AG08395 (cell line): Measurements from ENCODE around the gene LIN7A.
"Not testable (repeated sequence)": the region's sequence is repeated elsewhere in the genome, so short reads cannot be mapped to it uniquely, and the experiment has no call there.

Experiments used
- DNase-seq: peaks from one replicate; pipeline ENCODE4 v3.0.0; 2012; ENCODE audit warnings: mixed read lengths, low spot score

The LIN7A gene

DNA sequence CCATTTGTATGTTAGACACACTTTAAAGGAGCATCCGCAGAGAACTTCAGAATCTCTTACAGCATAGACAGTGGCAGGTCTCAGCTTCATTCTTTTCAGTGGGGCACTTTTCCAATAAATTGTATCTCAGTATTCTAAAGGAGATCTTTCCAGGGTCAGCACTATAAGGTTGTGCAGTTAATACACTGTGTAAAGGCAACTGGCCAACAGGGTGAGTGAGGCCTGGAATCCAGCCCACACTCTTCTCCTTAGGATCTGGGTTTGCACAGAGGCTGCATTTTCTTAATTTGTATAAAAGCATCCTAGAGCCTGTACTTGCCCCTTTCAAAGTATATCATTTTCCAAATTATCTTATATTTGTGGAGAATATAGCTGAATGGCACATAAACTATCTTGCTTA lies 126.9 kb downstream of the LIN7A start:
- no peak for DNase-seq

DNA sequence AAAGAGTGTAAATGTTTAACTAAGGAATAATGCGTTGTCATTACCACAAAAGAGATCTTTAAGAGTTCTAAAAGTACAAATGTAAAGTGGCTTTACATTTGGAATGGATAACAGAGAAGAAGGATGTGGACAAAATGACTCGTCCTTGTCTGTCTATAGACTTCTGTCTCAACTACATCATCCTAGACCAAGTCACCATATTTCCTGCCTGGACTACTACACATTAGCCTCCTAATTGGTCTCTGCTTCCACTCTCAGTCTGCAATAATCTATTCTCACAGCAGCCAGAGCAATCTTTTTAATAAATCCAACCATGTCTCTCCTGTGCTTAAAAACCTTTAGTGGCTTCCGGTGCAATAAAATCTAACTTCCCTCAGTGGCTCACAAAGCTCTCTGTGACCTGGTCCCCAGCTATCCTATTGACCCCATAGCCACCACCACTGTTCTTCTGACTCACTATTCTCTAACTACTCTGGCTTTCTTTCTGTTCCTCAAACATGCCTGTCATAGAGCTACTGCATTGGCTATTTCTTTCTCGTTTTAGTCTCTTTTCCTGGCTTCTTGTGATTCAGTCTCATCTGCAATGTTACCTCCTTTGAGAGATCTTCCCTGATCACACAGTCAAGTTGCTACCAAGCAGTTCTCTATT lies 130.0 kb downstream of the LIN7A start:
- DNase-seq: no peak

DNA sequence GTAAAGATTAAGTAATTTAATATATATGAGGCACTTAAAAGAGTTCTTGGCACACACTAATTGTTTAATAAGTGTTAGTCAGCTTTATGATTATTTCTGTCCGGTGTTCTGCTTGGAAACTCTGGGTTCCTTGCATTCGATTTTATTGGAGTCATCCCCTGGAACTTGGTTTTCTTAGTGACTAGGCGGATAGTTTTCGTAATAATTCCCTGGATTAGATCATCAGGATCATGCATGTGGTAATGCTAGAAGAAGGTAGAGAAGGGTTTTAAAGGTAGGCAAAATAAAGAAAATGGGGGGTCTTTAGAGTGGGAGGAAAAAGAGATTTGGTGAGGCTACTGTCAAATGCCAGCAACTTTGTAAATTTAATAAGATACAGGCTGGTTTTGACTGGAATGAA lies 132.6 kb downstream of the LIN7A start:
- no peak for DNase-seq

DNA sequence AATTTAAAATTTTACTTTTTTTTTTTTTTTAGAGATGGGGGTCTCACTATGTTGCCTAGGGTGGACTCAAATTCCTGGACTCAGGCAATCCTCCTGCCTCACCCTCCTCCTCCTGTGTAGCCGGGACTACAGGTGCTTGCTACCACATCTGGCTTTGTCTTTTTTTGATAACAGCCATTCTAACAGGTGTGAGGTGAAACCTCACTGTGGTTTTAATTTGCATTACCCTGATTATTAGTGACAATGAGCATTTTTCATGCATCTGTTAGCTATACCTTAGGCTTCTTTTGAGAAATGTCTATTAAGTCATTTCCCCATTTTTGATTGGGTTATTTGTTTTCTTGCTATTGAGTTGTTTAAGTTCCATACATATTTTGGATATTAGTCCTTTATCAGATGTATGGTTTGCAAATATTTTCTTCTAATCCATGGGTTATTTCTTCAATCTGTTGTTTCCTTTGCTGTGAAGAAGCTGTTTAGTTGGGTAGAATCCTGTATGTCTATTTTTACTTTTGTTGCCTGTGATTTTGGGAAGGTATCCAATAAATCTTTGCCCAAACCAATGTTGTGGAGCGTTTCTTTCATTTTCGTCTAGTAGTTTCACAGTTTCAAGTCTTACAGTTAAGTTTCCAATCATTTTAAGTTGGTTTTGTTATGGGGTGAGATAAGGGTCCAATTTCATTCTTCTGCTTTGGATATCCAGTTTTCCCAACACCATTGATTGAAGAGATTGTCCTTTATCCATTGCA lies 134.9 kb downstream of the LIN7A start:
- no peak for DNase-seq

DNA sequence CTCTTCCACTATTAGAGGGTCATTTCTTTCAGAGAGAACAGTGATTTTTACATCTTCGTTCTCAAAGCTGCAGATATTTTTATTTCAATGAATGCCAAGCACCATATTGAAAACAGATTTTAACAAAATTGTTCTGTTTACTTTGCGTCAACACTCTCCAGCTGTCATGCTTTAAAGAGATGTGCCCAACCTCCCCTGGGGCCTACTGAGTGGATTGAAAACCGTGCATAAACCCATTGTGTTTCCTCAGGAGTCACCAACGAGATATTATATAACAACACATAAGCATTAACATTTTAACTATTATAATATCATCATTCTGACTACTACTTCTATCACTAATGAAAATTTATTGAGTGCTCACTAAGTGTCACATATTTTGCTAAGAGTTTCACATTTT lies 139.5 kb downstream of the LIN7A start:
- DNase-seq: no peak

DNA sequence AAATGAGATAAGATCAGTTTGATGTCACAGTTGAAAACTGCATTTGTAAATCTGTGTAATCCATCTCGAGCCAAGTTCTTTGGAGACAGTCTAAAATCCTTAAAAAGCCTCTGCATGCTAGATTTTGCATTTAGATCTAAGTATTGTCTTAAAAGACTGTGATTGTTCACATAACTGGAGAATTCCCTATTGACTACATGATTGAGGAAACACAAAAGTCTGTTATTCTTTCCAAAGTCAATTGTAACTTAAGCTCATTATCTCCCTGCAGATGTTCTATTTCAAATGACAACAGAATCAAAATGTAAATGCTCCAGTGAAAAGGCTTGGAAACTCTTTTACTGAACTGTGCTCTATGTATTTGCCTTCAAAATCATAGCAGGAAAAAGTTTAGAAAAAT lies 143.2 kb downstream of the LIN7A start:
- DNase-seq: no peak

DNA sequence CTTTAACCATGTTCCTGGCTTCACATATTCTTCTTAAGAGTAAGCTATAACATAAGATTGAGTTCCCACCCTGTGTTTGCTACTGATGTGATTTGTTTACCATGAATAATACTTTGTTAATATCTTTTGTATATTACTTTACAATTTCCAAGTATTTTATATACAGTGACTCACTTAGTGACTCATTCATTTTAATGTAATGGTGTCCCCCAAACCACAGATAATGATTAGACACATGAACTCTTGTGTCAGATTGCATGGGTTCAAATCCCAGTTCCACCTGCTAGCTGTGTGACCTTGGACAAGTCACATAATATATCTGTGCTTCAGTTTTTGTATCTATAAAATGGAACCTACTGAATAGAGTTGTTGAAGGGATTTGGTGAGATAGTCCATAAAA lies 144.9 kb downstream of the LIN7A start:
- DNase-seq: no peak

DNA sequence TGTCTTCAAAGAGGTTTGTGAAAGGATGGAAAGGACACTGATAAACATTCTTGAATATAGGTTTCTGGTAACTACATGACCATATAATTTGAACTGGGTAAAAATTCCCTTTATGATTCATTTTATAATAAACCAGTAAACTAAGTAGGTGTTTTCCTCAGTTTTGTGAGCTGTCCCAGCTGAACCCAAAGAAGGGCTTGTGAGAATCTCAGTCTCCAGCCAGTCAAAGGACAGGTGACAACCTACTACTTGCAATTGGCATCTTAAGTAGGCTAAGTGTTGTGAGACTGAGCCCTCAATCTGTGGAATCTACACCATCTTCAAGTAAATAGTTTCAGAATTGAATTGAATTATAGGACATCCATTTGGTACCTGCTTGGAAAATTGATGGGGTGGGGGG lies 145.9 kb downstream of the LIN7A start:
- DNase-seq: no peak

DNA sequence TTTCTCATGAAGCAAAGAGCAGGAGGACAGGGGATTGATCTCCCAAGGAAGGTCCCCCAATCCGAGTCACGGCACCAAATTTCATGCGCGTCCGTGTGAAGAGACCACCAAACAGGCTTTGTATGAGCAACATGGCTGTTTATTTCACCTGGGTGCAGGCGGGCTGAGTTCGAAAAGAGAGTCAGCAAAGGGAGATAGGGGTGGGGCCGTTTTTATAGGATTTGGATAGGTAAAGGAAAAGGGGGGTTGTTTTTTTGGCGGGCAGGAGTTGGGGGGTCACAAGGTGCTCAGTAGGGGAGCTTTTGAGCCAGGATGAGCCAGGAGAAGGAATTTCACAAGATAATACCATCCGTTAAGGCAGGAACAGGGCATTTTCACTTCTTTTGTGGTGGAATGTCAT lies 149.3 kb downstream of the LIN7A start:
- not testable (repeated sequence) for DNase-seq

DNA sequence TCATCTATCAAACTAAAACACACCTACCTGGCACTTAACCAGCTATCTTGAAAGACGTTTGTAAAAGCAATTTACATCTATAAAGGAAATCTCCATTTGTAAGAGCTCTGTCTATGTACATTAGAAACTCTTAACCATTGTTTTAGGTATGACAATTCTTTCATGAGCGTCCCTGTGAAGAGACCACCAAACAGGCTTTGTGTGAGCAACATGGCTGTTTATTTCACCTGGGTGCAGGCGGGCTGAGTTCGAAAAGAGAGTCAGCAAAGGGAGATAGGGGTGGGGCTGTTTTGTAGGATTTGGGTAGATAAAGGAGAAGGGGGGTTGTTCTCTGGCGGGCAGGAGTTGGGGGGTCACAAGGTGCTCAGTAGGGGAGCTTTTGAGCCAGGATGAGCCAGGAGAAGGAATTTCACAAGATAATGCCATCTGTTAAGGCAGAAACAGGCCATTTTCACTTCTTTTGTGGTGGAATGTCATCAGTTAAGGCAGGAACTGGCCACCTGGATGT lies 154.7 kb downstream of the LIN7A start:
- not testable (repeated sequence) for DNase-seq

DNA sequence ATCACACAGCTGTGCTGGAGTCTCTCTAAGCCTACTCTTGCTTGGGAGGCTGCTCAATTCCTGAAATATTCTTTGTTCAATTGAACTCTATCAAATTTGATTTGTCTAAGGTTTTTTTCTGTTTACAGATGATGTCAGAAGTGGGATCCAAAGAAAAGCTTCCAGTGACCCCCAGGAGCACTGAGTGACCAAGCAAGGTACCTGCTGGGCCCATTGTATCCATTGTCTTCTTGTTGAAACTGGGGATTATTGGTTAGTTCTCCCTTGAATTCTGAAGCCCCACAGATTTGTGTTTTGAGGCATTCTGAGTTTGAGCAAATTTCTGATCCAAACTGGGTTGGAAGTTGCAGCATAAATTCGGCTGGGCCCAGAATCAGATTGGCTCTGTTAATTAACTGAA lies 156.4 kb downstream of the LIN7A start:
- no peak for DNase-seq

DNA sequence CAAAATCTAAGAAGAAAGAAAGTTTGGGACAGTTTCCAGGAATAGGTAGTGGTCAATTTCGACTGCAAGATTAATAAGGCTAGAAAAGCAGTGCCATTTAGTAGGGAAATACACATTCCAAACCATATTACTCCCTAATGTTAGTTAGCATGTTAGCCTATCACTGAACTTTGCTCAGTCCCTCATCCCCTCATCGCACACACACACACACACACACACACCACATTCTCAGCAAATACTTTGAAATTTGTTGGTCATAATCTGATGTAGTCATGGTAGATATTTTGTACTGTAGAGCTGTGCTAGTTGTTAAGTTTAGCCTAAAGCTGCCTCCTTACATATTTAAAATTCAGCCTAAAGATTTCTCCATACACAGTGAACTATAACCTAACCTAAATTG lies 157.0 kb downstream of the LIN7A start:
- no peak for DNase-seq

DNA sequence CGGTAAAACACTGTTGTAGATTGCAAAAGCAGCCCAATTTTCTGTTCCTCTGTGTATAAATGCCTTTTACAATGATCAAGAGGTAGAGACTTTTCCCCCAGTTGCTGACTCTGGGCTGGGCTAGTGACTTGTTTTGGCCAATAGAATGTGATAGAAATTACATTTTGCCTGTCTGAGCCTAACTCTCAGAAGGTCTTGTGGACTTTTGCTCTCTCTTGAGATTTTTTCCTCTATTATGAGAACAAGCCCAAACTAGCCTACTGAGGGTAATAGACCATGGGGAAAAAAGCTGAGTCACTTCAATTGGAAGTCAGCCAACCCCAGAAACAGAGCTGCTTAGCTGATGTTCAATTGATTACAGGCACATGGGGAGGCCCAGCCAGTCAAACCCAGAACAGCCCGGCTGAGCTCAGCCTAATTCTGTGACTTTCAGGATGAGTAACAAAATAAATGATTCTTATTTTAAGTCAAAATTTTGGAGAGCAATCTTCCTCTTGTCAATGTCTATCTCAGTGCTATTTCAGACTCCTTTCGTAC lies 159.7 kb downstream of the LIN7A start:
- DNase-seq: peak; percentile 79

DNA sequence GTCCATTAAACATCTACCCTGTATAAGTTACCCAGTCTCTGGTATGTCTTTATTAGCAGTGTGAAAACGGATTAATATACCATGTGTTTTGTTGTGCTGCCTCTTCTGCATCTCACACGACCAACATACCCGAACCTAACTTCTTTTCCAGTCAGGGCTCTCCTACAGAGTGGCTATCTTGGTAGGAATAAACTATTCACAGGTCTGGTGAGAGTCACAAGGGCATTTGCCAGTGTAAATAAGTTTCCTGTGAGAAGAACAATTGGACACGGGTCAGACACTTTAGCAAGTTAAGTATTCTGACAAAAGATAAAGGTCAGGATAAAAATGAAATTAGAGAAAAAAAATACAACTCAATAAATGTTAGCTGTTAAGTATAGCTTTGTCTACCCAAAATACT lies 160.1 kb downstream of the LIN7A start:
- DNase-seq: no peak

DNA sequence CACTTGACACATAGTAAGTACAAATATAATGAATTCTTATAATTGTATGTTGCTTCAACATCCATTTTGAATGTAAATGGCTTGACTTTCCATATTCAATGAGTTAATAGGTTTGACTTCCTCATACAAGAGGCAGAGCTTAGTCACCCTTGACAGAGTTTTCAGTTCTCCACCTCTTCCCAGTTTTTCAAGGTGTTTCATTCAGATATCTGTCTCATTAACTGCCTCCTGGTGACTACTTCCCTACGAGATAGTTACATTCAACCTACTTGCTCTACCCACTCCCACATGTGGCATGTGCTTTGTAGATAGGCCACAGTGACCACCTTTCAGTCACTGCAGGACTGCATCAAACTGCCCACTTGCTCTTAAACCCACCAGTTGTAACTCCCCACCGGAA lies 161.0 kb downstream of the LIN7A start:
- no peak for DNase-seq

DNA sequence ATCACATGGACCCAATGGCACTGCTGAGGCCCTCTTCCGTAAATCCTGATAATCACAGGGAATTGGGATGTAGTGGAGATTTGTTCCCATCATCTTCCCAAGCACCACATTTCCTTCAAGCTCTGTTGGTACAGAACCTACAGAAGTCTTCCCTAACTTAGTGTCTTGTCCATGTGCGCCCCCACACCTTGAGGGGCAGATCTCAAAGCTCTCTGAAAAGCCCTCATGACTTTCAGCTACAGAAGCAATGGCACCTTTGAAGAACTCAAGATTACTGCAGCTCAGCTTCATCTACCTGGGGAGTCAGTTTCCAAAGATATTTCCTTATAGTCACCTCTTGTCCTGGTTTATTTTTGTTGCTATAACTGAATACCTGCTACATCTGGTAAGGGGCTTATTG lies 166.8 kb downstream of the LIN7A start:
- DNase-seq: no peak

DNA sequence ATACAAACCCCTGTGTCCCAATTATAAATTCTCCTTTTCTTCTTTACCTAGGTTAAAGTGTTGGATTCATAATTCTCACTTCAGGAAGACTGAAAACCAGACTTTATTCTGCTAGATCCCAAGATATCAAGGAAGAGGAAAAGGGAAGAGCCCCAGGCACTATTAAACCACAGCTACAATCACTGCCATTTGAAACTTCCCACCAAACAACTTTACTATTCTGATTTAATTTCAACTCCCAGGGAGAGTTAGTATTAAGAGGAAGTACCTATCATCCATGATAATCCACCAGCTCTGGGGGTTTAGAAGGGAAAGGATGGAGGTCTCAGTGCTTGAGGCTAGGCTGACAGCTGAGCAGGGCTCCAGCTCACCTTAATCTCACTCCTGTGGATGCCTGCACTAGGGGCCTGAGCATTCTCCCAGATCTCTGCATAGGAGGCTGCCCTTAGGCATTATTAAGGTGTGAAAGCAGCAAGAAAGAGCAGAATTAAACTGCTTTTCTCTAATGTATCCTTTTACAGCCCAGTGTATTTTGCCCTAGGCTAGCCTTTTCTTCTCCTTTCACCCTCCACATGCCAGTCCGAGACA lies 168.1 kb downstream of the LIN7A start:
- DNase-seq: no peak

DNA sequence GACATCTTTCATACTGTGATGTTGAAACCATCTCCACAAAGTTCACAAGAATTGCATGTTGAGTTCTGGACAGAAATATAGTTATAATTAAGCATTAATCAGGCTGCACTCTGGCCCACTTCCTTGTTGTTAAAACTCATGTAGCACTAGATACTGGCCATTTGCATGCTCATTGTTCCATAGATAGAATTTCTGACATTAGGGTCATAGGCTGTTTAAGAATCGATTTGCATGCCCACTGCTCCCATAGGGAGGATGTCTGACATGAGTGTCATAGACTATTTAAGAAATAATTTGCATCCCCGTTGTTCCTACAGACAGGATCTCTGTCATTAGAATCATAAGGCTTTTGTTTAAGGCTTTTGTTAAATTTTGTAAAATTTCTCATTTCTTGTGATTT lies 170.8 kb downstream of the LIN7A start:
- no peak for DNase-seq

DNA sequence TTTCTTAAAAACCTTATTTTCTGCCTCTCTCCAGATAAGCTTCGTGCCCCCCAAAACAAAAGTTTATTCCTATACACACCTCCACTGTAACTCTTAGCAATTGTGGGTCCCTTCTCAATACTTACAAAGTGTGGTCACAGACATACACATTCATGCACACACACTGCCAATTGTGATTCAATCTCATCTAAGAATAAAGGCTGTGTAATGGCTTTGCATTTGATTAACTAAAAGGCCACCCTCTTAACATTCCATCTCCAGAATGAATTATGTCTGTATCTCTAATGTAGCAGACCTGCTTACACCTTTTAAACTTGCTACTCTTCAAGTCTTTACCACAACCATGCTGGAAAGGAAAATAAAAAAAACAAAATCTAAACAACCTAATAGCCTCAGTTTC lies 171.5 kb downstream of the LIN7A start:
- DNase-seq: no peak

DNA sequence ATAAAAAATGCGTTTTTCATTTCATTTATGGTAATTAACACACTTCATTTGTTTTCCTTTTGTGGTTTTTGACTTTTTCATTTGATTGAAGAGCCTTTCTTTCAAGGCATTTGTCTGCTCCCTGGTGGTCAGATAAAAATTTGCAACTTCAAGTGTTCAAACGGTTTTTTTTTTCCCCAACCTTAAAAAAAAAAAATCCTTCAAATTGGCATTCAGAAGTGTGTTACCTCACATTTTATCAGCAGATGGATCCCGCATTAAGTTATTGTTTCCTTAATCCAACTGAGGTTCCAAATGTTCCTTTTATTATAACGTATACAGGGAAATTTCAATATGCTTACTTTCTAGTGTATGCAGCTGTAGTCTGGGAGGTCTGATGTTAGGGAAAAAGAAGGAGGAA lies 173.9 kb downstream of the LIN7A start:
- peak; percentile 28 for DNase-seq

DNA sequence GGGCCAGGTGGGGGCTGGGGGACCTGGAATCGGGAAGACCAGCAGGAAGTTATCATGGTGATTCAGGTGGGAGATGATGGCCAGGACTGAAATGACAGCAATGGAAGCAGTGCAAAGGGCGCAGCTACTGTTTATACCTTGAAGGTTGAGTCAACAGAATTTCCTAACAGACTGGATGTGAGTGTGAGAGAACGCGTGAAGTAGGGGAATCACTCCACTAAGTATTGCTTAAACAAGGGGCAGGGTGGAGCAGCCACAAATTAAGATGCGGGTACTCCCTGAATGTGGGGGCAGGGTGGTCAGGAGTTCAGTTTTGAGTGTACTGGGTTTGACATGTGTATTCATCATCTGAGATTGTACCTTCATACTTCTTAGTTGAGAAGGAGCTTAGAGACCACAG lies 175.9 kb downstream of the LIN7A start:
- DNase-seq: no peak

DNA sequence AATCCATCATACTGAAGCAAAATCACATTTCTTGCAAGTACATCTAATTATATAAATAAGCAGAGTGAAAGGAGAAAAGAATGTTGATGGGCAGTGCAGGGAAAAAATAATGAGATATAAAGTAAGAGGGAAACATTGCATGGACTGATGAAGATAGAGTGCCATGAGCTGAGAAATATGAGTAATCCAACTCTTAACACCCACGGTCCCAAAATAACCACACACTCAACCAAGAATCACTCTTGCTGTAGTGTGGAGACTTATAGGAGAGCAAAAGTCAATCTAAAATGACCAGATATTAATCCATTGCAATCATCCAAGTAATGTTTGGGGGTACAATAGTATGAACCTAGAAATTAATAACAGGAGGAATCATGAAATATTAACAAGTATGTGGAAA lies 180.9 kb downstream of the LIN7A start:
- no peak for DNase-seq

DNA sequence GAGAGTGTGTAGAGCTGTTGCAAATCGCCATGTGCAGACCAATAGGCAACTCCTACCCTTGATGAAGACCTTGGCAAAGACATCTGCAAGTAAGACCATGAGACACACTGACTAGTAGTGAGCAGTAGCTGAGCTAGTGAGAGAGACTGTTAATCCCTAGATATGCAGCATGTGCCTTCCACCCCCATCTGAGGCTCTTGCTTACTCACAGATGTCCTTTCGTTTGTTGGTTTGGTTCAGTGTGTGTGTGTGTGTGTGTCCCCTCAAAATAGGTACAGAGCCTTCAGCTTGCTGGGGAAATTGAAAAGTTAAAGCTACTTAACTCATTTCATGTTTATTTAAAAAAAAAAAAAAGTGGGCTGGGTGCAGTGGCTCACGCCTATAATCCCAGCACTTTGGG lies 183.5 kb downstream of the LIN7A start:
- no peak for DNase-seq
